GM15510 (cell line): ENCODE measurements around the gene G0S2.

Experiments
- POLR2A ChIP-seq: IDR thresholded peaks from 3 replicates; pipeline ENCODE4 v1.6.1; 2011; ENCODE audit warnings: borderline replicate concordance; ENCODE audit not compliant: insufficient read length; ENCODE audit errors: extremely low read depth

The G0S2 gene

DNA sequence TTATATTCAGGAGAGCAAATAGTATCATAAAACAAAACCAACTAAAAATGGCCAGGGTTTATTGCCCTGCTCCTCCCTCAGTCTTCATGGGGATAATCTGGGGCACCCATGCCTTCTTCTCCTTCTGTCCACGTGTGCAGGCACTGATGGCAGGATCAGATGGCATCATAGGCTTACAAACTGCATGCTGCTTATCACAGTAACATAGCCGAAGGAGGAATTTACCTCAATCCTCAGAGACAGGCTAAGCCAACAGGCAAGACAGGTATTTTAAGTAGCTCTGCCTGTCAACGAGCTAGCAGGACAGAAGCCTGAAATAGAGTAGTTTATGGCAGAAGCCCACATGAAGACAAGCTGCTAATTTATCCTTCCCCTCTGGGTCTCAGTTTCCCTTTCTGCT, 32.4 kb upstream of the G0S2 start:
- no peak for TF ChIP-seq POLR2A

DNA sequence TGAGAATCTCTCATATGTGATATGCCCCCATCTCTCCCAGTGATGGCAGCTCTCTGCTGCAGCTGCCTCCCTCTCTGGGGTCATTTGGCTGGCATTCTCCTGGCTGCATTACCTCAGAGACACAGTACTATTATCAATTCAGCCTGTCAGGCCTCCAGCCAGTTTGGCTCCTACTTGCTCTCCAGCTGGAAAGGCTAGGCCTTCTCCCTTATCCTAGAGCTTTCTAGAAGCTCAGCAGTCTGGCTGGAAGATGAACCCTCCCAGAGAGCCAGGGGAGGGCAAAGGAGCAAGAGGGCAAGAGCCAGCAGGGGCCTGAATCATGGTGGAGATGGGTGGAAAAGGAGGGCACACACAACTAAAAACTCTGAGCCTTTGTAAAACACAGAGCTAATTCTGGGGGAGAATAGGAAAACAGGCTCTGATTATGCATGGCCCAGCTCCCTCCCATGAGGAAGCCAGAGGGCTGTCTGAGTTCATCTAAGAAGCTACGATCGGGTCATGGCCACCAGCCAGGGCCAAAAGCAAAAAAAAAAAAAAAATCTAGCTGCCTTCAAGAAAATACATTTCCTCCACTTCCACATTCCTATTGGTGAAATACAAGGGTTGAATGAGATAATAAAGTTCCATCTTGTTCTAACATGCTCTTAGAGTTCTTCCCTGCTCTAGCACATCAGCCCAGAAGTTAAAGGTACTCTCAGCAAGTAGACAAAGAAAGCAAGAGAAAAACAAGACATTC, 31.8 kb upstream of the G0S2 start:
- TF ChIP-seq POLR2A = no peak

DNA sequence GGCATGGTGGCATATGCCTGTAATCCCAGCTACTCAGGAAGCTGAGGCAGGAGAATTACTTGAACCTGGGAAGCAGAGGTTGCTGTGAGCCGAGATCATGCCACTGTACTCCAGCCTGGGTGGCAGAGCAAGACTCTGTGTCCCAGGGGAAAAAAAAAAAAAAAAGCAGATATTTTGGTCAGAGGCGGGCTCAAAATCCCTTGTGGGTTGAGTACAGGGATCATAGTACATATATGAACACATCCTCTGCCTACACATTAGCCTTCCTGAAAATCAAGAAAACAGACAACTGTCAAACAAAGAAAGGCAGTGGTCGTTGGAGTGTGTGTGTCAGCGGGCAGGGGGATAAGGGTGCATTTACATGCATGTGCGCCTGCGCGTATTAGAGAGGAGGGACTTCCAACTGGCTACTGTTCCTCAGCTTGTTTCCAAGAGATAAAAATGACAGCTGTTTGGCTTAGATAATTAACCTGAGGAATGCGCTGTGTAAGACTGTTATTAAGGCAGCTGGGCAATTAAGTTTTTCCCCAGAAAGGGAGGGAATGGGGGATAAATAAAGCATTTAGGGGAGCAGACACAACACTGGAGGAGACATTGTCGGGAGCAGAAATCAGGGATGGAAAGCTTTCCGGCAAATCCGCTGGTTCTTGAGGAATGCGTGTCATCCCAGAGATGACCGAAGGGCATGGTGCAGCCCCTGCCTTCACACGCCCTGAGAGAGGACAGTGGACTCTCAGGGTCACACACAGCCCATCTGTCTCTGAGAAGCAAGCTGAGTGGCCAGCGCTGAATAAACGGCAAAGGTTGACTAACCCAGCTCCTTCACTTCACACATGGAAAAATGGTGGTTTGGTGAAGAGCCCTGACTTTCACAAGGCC, 29.4 kb upstream of the G0S2 start:
- no peak for TF ChIP-seq POLR2A

DNA sequence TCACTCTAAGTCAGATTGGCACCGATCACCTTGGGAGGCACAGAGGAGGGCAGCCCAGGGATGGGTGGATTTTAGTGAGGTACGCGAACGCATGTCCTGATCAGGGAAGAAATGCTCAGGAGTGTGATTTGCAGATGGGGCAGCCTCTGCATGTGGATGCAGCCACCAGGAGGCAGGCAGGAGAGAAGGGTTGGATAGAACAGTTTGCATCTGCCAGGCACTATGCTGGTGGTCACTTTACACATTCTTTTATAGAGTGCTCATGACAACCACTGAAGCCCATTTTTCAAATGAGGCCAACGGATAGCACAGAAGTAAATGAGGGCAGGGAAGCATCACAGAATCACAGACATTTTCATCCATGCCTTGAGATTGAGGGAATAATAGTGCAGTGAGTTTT, 28.7 kb upstream of the G0S2 start:
- no peak for TF ChIP-seq POLR2A

DNA sequence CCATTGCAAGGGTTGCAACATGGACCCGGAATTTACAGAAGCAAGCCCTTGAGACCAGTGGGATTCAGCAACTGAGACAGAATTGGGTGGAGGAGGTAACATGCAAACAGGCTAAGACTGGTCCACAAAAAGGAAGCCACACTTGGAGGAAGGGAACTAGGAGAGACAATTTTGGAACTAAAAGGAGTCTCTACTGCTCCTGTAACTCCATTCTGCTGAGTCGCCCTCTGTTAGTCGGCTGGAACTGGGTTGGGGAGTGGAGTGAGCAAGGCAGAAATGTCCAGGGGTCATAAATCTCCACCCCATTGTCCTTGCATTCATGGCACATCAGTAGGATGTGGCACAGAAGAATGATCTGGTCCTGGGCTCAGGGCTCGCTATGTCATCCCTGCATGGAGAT, 28.1 kb upstream of the G0S2 start:
- no peak for TF ChIP-seq POLR2A

DNA sequence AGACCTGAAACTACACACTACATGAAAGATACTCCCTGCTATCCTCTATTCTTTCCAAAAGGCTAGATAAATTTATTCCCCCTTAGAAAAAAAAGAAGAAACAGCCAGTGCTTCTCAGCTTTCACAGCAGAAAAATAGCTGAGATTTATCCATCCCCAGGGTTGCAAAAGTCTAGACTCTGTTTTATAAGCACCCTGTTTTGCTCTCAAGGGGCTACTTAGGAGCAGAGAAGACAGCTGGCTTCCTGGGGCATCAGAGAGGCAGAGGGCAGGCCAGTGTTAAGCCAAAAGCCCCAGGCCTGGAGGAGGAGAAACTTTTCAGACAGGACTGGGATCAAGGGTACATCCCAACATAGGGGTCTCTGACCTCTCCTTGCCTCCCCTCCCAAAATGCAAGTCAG, 26.9 kb upstream of the G0S2 start:
- no peak for TF ChIP-seq POLR2A

DNA sequence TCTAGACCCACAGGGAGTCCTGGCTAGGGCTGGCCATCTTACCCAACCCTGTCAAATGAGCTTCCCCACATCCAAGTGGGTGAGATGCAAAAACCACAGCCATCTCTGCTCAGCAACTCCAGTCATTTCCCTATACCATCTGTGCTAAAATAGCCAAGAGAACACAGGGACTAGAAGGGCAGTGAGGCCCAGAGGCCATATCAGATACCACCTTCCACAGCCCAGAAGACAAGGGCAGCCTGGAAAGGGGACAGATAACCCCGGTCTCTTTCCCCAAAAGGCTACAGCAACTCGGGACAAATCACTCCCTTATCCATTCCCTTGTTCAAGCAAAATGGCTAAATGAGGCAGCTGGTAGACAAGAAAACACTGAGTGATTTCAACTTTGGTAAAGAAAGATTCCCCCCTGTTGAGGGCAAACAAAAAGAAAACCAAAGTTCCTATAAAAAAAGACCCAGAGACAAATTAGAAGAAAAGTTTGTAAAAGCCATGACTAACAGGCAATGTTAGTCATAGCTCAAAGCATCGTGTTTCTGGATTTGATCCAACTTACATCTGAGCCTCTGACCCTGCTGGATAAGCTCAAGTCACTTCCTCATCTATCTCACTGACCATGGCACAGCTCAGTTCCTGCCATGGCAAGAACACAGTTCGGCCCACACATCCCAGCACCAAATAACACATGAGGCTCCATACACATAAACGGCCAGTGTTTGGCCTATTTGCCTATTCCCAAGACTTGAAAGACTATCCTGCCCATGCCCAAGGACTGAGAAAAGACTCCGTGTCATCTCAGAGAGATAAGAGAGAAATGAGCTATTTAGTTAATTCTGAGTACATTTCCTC, 26.1 kb upstream of the G0S2 start:
- no peak for TF ChIP-seq POLR2A

DNA sequence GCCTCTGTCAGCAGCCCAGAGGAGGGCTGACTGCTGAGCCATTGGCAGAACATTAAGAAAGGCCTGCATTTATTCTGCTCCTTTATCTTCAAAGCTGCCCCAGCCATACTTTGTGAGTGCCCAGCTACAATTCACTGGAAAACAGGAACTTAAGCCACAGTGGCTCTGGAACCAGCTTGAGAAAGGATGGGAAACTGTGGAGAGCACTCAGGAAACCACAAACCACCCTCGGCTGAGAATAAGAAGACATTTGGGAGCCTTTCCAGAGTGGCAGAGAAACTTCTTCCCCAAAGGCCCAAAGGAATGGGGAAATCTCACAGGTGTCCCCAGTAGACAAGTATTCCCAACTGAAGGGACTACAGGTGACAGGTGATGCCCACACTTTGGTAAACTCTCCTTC, 24.8 kb upstream of the G0S2 start:
- TF ChIP-seq POLR2A = no peak

DNA sequence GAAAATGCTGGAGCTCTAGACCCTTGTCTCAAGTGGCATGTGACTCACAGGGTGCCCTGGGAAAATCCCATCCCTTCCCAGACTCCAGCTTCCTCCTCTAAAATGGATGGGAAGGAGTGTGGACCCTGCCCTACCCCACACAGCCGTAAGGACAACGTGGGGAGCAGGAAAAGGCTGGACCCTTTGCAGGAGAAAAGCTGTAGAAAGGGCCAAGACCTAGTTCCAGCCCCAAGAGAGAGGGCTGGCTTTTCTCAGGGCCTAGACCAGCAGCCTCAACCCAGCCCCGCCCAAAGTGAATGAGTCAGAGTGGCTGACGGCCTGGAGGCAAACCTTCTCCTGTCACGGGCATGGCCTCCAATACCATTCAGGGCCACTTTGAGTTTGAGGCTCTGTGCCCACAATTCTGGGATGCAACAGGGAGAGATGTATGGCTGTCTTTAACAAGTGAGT, 24.0 kb upstream of the G0S2 start:
- no peak for TF ChIP-seq POLR2A

DNA sequence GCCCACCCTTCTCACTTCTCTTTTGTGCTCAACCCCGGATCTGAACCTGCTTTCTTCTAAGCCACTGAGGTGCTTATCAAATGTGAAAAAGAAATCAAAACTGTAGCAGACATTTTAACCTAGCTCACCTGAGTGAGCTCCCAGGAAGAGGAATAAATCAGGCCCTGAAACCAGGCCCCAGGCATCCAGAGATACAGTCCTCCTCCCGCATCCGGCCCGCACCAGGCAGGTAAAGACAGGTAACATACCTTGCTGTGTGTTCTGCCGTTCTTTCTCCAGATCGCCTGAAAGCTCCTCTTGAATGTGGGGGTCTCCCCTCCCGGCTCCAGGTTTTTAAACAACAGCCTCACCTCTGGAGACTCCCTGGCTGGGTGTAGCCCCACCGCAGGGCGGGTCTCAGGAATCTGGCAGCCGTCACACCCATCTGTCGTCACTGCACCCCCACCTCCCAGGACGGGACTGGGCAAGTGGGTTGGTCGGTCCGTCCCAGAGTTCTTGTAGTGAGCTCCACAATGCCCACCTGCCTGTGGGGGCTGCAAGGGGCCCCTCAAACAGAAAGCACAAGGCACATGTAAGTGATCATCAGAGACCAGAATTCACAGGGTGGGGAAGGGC, 23.0 kb upstream of the G0S2 start, which contains the start of gene LAMB3:
Gene LAMB3, minus strand, starts transcription at position 305 of the 615 bp plus-strand sequence. CDS start 1,481 bp downstream, outside the sequence.
- no peak for TF ChIP-seq POLR2A

DNA sequence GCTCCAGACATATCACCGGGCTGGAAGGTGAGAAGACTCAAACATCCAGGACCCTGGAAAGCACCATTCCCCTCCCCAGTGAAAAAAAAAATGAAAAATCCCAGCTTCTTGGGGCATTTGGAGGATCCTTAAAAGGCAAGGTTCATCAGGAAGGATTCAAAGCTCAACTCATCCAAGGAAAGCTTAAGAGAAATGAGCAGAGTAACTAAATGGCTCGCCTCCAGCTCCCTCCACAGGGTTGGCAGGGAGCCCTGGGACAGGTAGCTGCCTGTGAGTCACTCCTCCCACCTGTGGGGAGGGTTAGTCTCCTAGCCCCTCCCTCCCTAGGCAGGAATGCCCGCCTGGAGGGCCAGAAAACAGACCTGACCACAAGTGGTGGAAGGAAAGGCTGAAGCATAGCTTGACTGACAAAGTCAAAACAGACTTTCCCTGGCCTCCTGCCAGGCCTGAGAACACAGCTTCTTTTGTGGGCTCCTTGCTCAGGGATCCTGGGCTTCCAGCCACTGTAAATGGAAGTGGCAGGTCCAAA, 22.3 kb upstream of the G0S2 start:
- TF ChIP-seq POLR2A = no peak

DNA sequence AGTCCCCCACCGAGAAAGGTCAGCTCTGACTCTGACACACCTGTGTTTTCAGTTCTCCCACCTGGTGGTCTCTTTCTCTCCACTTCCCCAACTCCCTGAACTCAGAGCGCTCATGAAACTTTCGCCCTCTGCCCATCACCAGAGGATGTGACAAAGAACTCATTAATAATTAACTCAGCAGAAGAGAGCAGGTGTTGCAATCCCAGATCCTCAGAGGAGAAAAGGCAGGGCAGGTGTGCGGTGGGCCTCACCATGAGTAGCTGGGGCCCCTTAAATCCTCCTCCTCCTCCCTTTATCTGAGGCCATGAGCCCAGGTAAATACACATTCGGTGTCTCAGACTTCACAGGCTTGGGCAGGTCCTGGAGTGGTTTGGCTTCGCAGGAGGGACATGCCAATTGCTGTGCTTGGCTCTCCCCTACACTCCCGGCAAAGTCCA, 21.3 kb upstream of the G0S2 start:
- TF ChIP-seq POLR2A = no peak

DNA sequence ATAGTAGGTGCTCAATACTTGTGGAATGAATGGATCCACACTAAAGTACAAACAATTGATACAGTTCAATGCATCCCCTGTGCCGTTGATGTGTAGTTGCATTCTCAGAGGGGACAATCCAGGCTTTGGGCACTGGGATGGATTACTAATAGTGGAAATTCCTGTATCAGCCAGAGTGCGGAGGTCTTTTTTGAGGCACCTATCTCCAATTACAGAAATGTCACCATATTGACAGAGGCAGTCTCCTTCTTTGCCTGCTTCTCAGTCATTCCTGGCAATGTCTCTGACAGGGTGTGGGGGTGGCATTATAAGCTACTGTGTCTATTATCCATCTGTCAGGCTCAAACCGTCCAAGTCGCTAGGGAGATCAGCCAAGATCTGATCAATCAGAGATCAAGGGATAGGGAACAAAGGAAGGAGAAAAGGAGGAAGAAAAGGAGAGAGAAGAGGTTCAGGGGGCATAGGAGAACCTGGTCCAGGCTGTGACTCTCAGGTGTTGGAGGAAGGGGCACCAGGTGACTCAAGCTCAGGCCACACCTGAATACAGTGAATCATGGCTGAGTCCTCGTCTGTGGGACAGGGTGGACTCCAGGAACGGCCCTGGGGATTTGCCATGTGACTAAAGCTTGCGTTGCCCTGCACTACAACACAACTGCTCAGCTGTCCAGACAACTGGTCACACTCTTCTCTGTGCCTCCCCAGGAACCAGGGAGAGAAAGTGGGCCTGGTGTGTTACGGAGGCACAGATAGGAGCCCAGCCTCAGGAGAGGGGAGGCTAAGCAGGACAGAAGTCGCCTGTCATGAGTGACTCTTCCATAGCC, 19.6 kb upstream of the G0S2 start:
- no peak for TF ChIP-seq POLR2A

DNA sequence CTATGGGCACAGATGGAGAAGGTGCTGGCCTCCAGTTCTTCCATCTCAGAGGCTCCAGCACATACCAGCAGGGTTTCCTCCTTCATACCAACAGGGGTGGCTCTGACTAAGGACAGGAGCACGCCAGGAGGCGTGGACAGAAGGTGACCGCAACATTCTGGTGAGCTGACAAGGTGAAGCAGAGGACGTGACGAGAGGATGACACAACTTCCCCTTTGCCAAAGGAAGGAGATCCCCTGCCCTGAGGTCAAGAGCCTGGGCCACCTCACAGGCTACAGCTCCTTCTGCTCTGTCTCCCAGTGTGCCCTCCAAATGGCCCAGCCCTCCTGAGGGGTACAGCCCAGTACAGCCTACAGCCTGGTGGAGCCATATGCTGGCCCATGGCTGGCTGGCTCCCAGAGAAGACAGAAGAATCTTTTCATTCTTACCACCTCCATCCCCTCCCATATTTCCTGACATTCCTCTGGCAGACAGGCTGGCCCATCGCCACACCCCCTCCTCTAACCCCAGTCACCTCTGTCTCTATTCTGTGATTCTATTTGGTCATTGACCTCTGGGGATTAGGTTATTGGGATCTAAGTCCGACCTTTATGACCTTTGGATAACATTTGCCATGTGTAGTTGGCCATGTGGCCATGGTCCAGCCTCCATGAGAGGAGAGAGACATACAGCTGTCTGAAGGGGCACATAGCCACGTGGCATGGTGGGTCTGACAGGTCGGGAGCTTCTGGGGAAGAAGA, 17.9 kb upstream of the G0S2 start:
- no peak for TF ChIP-seq POLR2A
